A549 (cell line): Measurements from ENCODE around the gene ZNRF3. TPM values are rescaled to one million over a fixed set of nuclear protein-coding genes. Genes with fewer than 3 reads are reported as not detected.
"Not testable (repeated sequence)": the region's sequence is repeated elsewhere in the genome, so short reads cannot be mapped to it uniquely, and the experiment has no call there.

Experiments used
- ATAC-seq, 2 experiments: fragments of 200-7000 bp in 1 of 2; fragments of >200 bp in 1 of 2; cut with Nextera tagmentation in 1 of 2; cut with Tn5 transposase in 1 of 2; 3 replicates each; pipeline versions ENCODE4 v1.8.0 to v1.9.1; 2018 to 2020; ENCODE audit warnings: mild to moderate bottlenecking in 1 of 2, moderate library complexity in 1 of 2
- CTCF ChIA-PET: fragments of 300-600 bp; sonication (Branson Sonifier 250); formaldehyde crosslinking; extraction: SDS; loops from one replicate; lab custom pipeline; 2021; ENCODE audit warnings: antibody characterized with exemption, inconsistent platforms; lab: Yijun Ruan, JAX
- POLR2A ChIA-PET: fragments of 350-600 bp; formaldehyde crosslinking; extraction: SDS; loops from one replicate; lab custom pipeline; 2021; ENCODE audit warnings: antibody characterized with exemption, inconsistent platforms; lab: Yijun Ruan, JAX
- DNase-seq, 2 experiments: peaks; one replicate each; pipeline versions ENCODE4 v3.0.0 to v3.0.0-alpha.2; 2011 to 2016; ENCODE audit warnings: low read depth in 1 of 2, low spot score in 1 of 2
- FAIRE-seq: peaks from 2 replicates; lab custom pipeline; 2011; peaks lifted over from hg19 to GRCh38; lab: Jason Lieb, UNC
- H3K27ac ChIP-seq, 2 experiments: fragments of >200 bp; sonication (Bioruptor Twin); formaldehyde crosslinking; 3 replicates each; pipeline ENCODE4 v1.5.1; 2016 to 2017
- H3K4me1 ChIP-seq: fragments of >200 bp; sonication (Bioruptor Twin); formaldehyde crosslinking; 3 replicates; pipeline ENCODE4 v1.6.1; 2016
- H3K4me2 ChIP-seq: fragments of >200 bp; sonication (Bioruptor Twin); formaldehyde crosslinking; 3 replicates; pipeline ENCODE4 v1.6.1; 2016
- H3K4me3 ChIP-seq: fragments of >200 bp; sonication (Bioruptor Twin); formaldehyde crosslinking; 3 replicates; pipeline ENCODE4 v1.5.1; 2016
- H3K9me3 ChIP-seq: fragments of >200 bp; sonication (Bioruptor Twin); formaldehyde crosslinking; 3 replicates; pipeline ENCODE4 v1.6.1; 2016
- CBX8 ChIP-seq: fragments of 200-600 bp; sonication (generic); IDR thresholded peaks from 2 replicates; pipeline ENCODE4 v1.6.1; 2016
- CEBPB ChIP-seq, 2 experiments: fragments of >200 bp in 1 of 2; sonication (Bioruptor Twin) in 1 of 2; formaldehyde crosslinking in 1 of 2; IDR thresholded peaks; 2 replicates each; pipeline ENCODE4 v1.6.1; 2012 to 2016
- EHMT2 ChIP-seq: fragments of 200-600 bp; sonication (generic); IDR thresholded peaks from 2 replicates; pipeline ENCODE4 v1.6.1; 2016; ENCODE audit warnings: antibody characterized with exemption, low read depth, mild to moderate bottlenecking, moderate library complexity
- HEYL ChIP-seq: fragments of 250-450 bp; sonication (Bioruptor Pico); IDR thresholded peaks from 2 replicates; pipeline ENCODE4 v1.8.0; 2021; ENCODE audit warnings: mild to moderate bottlenecking, moderate library complexity
- JUN ChIP-seq, 2 experiments: fragments of >200 bp; sonication (Bioruptor Twin); formaldehyde crosslinking; IDR thresholded peaks; 2 replicates in 1 of 2; 3 replicates in 1 of 2; pipeline ENCODE4 v1.6.1; 2016 to 2017
- JUNB ChIP-seq: fragments of >200 bp; sonication (Bioruptor Twin); formaldehyde crosslinking; IDR thresholded peaks from 2 replicates; pipeline ENCODE4 v1.6.1; 2016
- MAFK ChIP-seq: fragments of 450-650 bp; IDR thresholded peaks from 2 replicates; pipeline ENCODE4 v1.6.1; 2014; ENCODE audit not compliant: partially characterized antibody
- MAZ ChIP-seq: fragments of 150-350 bp; IDR thresholded peaks from 2 replicates; pipeline ENCODE4 v1.6.1; 2014; ENCODE audit warnings: antibody characterized with exemption, low read depth, low read length, borderline replicate concordance
- NPAS2 ChIP-seq: fragments of 250-450 bp; sonication (Bioruptor Pico); IDR thresholded peaks from 2 replicates; pipeline ENCODE4 v1.8.0; 2022; ENCODE audit warnings: mild to moderate bottlenecking, moderate library complexity, borderline replicate concordance
- POLR2A ChIP-seq: IDR thresholded peaks from 2 replicates; pipeline ENCODE4 v1.6.1; 2012; ENCODE audit warnings: mild to moderate bottlenecking, low read length
- RCOR1 ChIP-seq: fragments of 150-350 bp; IDR thresholded peaks from 2 replicates; pipeline ENCODE4 v1.6.1; 2014; ENCODE audit warnings: antibody characterized with exemption, low read length, low read depth
- TP53 ChIP-seq: fragments of 250-450 bp; sonication (Bioruptor Pico); IDR thresholded peaks from 2 replicates; pipeline ENCODE4 v1.5.0; 2021; ENCODE audit warnings: mild to moderate bottlenecking, moderate library complexity
- ZC3H11A ChIP-seq: fragments of 450-650 bp; IDR thresholded peaks from 2 replicates; pipeline ENCODE4 v1.6.1; 2014; ENCODE audit warnings: antibody characterized with exemption, mild to moderate bottlenecking
- ZFP36 ChIP-seq: fragments of 450-650 bp; IDR thresholded peaks from 2 replicates; pipeline ENCODE4 v1.6.1; 2014; ENCODE audit warnings: borderline replicate concordance; ENCODE audit not compliant: partially characterized antibody
- WGBS: methylation state at CpG from one replicate; pipeline ENCODE4 v1.1.6; 2017; ENCODE audit errors: missing lambda C conversion rate; 5-methylcytosine and 5-hydroxymethylcytosine counted together
- polyA plus RNA-seq, 4 experiments: library from polyadenylated mRNA; depleted of rRNA in 3 of 4; stranded (reverse); fragments of >200 nt; fragmentation: RNase III in 1 of 4; extraction: RNeasy Plus Mini Kit Qiagen cat#74134 plus additional on column Dnase treatment in 1 of 4; gene quantifications; 2 replicates in 3 of 4; 3 replicates in 1 of 4; pipeline ENCODE4 v1.2.3, GENCODE V29; 2011 to 2017
- TF ChIP-seq, protein P1 (sequence below): fragments of 250-450 bp; sonication (Bioruptor Pico); IDR thresholded peaks from 2 replicates; pipeline ENCODE4 v1.5.0; 2021; ENCODE audit warnings: mild to moderate bottlenecking, moderate library complexity, borderline replicate concordance

ZNRF3 gene
- polyA plus RNA-seq, 2 of the 4 experiments (the other 2 are of a cell fraction) = 4.6 to 6.9 TPM

DNA sequence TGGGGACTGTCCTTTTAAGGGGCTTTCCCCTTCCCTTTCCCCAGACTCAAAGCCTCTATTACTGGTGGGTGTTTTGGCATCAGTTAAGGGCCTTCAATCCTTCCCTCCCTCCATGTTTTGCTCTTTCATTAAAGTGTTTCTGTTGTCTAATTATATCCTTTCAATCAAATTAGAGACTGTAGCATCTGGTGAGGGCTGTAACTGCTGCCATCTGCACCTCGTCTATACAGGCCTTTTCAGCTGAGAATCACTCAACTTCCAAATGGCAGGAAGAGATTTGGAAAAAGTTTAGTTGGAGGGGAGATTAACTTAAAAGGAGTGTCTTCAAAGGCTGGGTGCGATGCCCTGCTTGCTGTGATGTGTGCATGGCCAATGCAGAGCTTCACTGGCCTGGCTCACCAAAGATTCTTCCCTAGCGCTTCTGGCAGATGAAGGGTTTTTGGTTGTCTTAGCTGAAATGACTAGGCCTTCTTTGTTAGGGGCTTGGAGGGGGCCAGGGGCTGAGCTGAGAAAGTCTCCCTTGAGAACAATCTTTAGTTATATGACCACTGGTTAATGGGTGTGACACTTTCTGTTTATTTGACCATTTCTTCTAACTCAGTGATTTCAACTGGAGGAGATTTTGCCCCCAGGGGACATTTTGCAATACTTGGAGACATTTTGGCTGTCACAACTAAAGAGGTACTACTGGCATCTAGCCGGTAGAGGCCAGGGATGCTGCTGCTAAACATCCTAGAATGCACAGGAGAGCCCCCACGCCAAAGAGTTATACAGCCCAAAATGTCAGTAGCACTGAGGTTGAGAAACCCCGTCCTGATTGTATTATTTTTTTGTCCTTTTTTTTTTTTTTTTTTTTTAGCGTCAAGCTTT lies 197.0 kb downstream of the ZNRF3 start:
- CTCF ChIA-PET = interaction anchor here (0.6 kb wide), 1 partner anchor 9 kb away, joined by 3 read pairs; no protein-coding TSS in a partner anchor
- FAIRE-seq (no peak), ATAC-seq (no peak), DNase-seq (no peak)
- Histone ChIP-seq H3K27ac (no peak overlapping the region), H3K4me2 (no peak overlapping the region), H3K4me1 (0 out of 3 replicates have a peak, but pooled peaks cover 2% of the 10 kb centered on the region)
- no peak for TF ChIP-seq EHMT2
- no peak for TF ChIP-seq JUNB
- no peak for TF ChIP-seq ZC3H11A
- TF ChIP-seq ZFP36 = no peak
- TF ChIP-seq POLR2A = no peak
- TF ChIP-seq JUN (IDR thresholded peaks at IDR 0.05) = no peak
- TF ChIP-seq MAZ = no peak
- no peak for TF ChIP-seq HEYL
- TF ChIP-seq, all 56 proteins: peak for 0
- no peaks in the 10 kb centered on the region for H3K9me3 ChIP-seq
- WGBS = 83% methylated on average over 7 of the region's 7 CpGs
- POLR2A ChIA-PET = no interaction called here
- no peak overlapping the region for H3K4me3 ChIP-seq

DNA sequence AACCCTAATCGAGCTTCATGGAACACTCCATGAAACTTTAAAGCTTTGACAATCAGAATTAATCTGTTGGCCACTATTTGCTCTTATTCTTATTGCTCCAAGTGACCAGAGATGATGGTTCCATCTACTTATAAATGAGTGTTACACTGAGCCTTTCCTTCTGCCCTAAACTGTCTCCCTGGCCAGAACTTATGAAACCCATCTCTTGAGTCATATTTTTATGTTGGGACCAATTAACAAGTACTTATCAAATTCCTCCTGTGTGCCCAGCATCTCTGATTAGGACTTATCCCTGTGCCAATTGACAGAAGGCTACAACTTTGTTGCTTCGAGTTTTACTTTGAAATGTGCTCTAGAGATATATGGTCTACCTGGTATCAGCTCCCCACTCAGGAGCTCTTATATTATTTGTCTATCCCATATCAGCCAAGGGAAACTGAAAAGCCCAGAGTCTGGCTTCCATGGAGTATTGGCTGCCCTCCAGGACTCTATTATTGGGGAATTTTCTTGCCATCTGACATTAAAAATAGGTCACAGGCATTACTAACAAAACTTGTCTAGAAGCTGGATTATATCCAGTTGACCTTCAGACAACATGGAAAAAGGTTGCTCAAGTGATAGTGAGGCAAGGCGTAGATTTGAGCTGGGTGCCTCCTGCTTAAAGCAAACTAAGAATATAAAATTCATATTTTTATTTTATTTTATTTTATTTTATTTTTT lies 198.3 kb downstream of the ZNRF3 start:
- no peak overlapping the region for H3K4me2 ChIP-seq
- no peaks in the 10 kb centered on the region for H3K9me3 ChIP-seq
- H3K4me1 ChIP-seq = 0 out of 3 replicates have a peak, but pooled peaks cover 2% of the 10 kb centered on the region
- no peak overlapping the region for H3K4me3 ChIP-seq
- TF ChIP-seq RCOR1 (no peak), NPAS2 (CRISPR knock-in tag) (no peak), CEBPB (IDR thresholded peaks at IDR 0.05) (no peak), CBX8 (no peak)
- ATAC-seq = no peak
- H3K27ac ChIP-seq = no peak overlapping the region
- FAIRE-seq = no peak
- POLR2A ChIA-PET = no interaction called here
- DNase-seq = no peak
- WGBS = 63% methylated on average over 3 of the region's 3 CpGs
- CTCF ChIA-PET = interaction anchor here (1.3 to 2.0 kb wide), 2 partner anchors 14 to 72 kb away, joined by 3 to 6 read pairs; no protein-coding TSS in a partner anchor

DNA sequence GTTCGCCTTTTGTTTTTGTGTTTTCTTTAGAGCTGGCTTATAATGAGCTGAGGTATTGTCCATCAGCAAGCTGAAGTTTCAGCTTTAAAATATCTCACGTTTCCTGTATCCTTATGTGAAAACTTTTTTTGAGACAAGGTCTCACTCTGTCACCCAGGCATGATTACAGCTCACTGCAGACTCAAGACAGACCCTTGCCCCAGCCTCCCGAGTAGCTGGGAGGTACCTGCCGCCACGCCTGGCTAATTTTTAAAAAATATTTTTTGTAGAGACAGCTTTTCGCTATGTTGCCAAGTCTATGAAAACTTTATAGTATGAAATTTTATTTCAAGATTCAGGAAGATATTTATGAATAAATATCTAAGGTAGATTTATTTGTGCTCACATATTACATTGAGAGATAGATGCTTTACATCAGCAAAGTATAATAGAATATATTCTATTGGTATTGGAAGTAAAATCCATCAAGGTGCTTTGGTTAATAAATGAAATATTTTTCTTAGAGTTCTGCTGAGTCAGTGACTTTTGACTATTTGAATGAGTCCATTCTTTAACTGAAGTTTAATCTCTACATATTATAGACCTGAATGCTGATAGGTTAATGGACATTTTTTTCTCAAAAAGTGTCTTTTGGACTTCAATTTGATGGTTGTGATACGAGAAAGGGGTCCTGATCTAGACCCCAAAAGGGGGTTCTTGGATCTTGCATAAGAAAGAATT lies 199.6 kb downstream of the ZNRF3 start:
- CTCF ChIA-PET = interaction anchor here (2.0 kb wide), 1 partner anchor 71 kb away, joined by 6 read pairs; no protein-coding TSS in a partner anchor
- no peak overlapping the region for H3K27ac ChIP-seq
- POLR2A ChIA-PET = no interaction called here
- 76% methylated on average over 7 of the region's 7 CpGs for WGBS
- FAIRE-seq (no peak), DNase-seq (no peak), ATAC-seq (no peak)
- H3K4me2 ChIP-seq = no peak overlapping the region
- H3K4me1 ChIP-seq = 0 out of 3 replicates have a peak, but pooled peaks cover 2% of the 10 kb centered on the region
- no peaks in the 10 kb centered on the region for H3K9me3 ChIP-seq
- no peak overlapping the region for H3K4me3 ChIP-seq
- TF ChIP-seq MAFK = peak; percentile 74
- no peak for TF ChIP-seq TP53 (CRISPR knock-in tag)
- TF ChIP-seq, protein P1, sequence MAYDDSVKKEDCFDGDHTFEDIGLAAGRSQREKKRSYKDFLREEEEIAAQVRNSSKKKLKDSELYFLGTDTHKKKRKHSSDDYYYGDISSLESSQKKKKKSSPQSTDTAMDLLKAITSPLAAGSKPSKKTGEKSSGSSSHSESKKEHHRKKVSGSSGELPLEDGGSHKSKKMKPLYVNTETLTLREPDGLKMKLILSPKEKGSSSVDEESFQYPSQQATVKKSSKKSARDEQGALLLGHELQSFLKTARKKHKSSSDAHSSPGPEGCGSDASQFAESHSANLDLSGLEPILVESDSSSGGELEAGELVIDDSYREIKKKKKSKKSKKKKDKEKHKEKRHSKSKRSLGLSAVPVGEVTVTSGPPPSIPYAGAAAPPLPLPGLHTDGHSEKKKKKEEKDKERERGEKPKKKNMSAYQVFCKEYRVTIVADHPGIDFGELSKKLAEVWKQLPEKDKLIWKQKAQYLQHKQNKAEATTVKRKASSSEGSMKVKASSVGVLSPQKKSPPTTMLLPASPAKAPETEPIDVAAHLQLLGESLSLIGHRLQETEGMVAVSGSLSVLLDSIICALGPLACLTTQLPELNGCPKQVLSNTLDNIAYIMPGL (CRISPR knock-in tag) = no peak

DNA sequence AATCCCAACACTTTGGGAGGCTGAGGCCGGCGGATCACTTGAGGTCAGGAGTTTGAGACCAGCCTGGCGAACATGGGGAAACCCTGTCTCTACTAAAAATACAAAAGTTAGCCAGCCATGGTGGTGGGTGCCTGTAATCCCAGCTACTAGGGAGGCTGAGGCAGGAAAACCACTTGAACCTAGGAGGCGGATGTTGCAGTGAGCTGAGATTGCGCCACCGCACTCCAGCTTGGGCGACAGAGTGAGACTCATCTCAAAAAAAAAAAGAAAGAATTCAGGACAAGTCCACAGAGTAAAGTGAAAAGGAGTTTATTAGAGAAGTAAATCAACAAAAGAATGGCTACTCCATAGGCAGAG lies 200.2 kb downstream of the ZNRF3 start:
- WGBS = 94% methylated on average over 7 of the region's 7 CpGs
- H3K4me1 ChIP-seq, H3K4me2 ChIP-seq, ATAC-seq, CTCF ChIA-PET, DNase-seq, H3K4me3 ChIP-seq, H3K9me3 ChIP-seq, H3K27ac ChIP-seq, POLR2A ChIA-PET, FAIRE-seq: not testable (repeated sequence)
